GM21515 (cell line): Measurements from ENCODE around the gene ZNF324.

ENCODE experiments used
- ATAC-seq: cut with Tn5 transposase; IDR thresholded peaks from one replicate; pipeline ENCODE4 v1.9.1; 2021; ENCODE audit not compliant: unreplicated experiment

Gene ZNF324

DNA sequence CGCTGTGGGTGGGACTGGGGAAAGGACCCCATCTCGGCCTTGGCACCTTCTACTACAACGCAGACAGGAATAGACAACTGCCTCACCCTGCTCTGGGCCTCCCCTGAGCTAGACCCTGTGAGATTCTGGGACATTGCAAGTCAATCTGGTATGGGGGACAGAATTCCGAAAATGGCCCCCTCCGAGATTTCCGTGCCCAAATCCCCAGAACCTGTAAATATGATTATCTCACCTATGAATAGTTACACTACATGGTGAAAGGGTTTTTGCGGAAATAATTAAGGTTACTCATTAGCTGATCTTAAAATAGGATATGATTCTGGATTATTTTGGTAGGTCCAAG, 53.3 kb downstream of the ZNF324 start:
- no peak for ATAC-seq

DNA sequence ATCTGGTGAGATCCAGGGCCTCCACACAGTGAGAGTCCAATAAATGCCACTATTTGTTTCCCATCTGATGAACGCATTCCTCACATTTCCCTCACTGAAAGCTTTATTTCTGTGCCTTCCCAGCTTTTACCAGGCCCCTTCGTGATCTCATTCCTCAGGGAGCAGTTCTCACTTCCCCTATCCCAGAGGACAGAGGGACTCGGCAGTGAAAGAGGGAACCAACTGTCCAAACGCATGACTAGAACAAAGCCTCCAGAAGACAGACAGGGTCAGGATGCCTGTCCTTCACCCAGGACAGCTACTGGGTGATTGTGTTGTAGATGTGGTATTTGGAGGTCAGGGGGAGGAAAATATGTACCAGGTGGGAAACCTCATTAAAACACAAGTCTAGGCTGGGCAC, 54.8 kb downstream of the ZNF324 start:
- ATAC-seq: no peak

DNA sequence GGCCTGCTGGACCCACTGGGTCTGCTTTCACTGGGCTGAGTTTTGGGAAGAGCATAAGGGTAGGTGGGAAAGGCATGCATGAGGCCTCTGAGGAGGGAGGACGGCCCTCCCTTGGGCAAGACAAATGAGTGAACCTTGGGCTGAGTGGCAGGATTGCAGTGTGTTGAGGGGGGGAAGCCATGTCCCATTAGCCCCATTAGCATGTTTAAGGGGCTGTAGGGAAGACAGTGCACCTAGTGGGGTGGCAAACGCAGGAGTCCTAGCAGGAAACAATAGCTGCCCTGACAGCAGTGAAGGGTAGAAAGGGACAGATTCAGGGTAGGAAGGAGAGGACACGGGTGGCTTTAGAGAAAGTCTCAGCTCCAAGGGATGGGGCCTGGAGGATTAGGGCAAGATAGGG, 55.8 kb downstream of the ZNF324 start:
- no peak for ATAC-seq
